Right hindlimb (tissue), 1 donor: ENCODE results near the gene SLC35E1.
A peak's percentile ranks its signal among the peaks of the same experiment; 100 is the strongest.
"Not testable (repeated sequence)": the region's sequence is repeated elsewhere in the genome, so short reads cannot be mapped to it uniquely, and the experiment has no call there.

Experiments used
- DNase-seq: peaks from one replicate; pipeline ENCODE4 v3.0.0-alpha.2; 2018

Gene SLC35E1

GRCh38 chr19:16581145-16581970, 9.1 kb upstream of the SLC35E1 start:
- DNase-seq = no peak

- DNase-seq = no peak
Observed at GRCh38 chr19:16579381-16579780, 7.2 kb upstream of the SLC35E1 start.

GRCh38 chr19:16577531-16577985, 5.3 kb upstream of the SLC35E1 start:
- DNase-seq = no peak

- no peak for DNase-seq
Observed at GRCh38 chr19:16576690-16577530, 4.7 kb upstream of the SLC35E1 start.

- no peak for DNase-seq
Observed at GRCh38 chr19:16575861-16576689, 3.9 kb upstream of the SLC35E1 start.

- DNase-seq = no peak
Observed at GRCh38 chr19:16575282-16575681, 3.1 kb upstream of the SLC35E1 start.

- DNase-seq = no peak
Observed at GRCh38 chr19:16573925-16574324, 1.7 kb upstream of the SLC35E1 start.

GRCh38 chr19:16573296-16573695, 1.1 kb upstream of the SLC35E1 start:
- no peak for DNase-seq

GRCh38 chr19:16571822-16572331, 338 bp downstream of the SLC35E1 start:
- DNase-seq = no peak

GRCh38 chr19:16571283-16571682, 932 bp downstream of the SLC35E1 start:
- DNase-seq = no peak

- DNase-seq = no peak
Observed at GRCh38 chr19:16569609-16570320, 2.5 kb downstream of the SLC35E1 start.

GRCh38 chr19:16566702-16567101, 5.5 kb downstream of the SLC35E1 start:
- DNase-seq = no peak

- no peak for DNase-seq
Observed at GRCh38 chr19:16566161-16566560, 6.1 kb downstream of the SLC35E1 start.

GRCh38 chr19:16564842-16565241, 7.4 kb downstream of the SLC35E1 start:
- DNase-seq = no peak

- no peak for DNase-seq
Observed at GRCh38 chr19:16562608-16563025, 9.6 kb downstream of the SLC35E1 start.

- peak; percentile 71 for DNase-seq
Observed at GRCh38 chr19:16561382-16561781, 10.8 kb downstream of the SLC35E1 start.

GRCh38 chr19:16559780-16560276, 12.4 kb downstream of the SLC35E1 start:
- DNase-seq = no peak

- DNase-seq = no peak
Observed at GRCh38 chr19:16554776-16555175, 17.4 kb downstream of the SLC35E1 start.

- DNase-seq = not testable (repeated sequence)
Observed at GRCh38 chr19:16551902-16552301, 20.3 kb downstream of the SLC35E1 start.

GRCh38 chr19:16548956-16549355, 23.3 kb downstream of the SLC35E1 start:
- DNase-seq = no peak

GRCh38 chr19:16544473-16545231, 27.6 kb downstream of the SLC35E1 start:
- no peak for DNase-seq
